ENCODE measurements around the gene ZNF385A.

DNA sequence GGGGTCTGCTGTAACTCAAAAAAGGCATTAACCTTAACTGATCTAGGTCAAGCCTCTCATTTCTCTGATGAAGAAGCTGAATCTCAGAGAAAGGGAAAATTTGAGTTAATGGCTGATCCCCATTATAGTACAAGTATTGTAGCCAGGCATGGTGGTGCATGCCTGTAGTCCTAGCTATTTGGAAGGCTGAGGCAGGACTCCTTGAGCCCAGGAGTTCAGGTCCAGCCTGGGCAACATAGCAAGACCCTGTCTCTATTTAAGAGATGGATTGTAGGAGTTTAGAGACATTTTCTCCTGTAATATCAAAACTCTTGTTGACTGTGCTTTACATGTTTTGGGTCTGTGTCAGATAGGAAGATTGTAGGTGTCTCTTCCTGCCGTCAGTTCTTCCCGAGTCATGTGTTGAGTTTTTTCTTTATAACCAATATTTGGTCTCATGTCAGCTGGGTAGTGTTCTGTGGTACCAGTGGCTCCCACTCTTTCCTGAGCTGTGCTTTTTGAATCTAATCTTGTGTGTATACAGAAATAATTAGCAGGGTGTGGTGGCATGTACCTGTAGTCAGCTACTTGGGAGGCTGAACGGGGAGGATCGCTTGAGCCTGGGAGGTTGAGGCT is 51.0 kb downstream of the ZNF385A start:
- TF ChIP-seq, protein P1, sequence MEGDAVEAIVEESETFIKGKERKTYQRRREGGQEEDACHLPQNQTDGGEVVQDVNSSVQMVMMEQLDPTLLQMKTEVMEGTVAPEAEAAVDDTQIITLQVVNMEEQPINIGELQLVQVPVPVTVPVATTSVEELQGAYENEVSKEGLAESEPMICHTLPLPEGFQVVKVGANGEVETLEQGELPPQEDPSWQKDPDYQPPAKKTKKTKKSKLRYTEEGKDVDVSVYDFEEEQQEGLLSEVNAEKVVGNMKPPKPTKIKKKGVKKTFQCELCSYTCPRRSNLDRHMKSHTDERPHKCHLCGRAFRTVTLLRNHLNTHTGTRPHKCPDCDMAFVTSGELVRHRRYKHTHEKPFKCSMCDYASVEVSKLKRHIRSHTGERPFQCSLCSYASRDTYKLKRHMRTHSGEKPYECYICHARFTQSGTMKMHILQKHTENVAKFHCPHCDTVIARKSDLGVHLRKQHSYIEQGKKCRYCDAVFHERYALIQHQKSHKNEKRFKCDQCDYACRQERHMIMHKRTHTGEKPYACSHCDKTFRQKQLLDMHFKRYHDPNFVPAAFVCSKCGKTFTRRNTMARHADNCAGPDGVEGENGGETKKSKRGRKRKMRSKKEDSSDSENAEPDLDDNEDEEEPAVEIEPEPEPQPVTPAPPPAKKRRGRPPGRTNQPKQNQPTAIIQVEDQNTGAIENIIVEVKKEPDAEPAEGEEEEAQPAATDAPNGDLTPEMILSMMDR (IDR thresholded peaks at IDR 0.05; ENCODE audit: insufficient read depth, low read depth, low read length): no peak
- TF ChIP-seq EZH2 (IDR thresholded peaks at IDR 0.05; ENCODE audit: insufficient read depth, low read length): no peak
